Aorta (tissue), 5 donors: ENCODE results near the gene UNC93A. TPM values are rescaled to one million over a fixed set of nuclear protein-coding genes. Genes with fewer than 3 reads are reported as not detected.
A peak's percentile ranks its signal among the peaks of the same experiment; 100 is the strongest.
"Not testable (repeated sequence)": the region's sequence is repeated elsewhere in the genome, so short reads cannot be mapped to it uniquely, and the experiment has no call there.

Source experiments
- ATAC-seq: fragments of 200-7000 bp; cut with Tn5 transposase; one replicate; pipeline ENCODE4 v1.9.1; 2022; ENCODE audit warnings: moderate library complexity; ENCODE audit not compliant: low FRiP score
- DNase-seq, 2 donors: peaks; one replicate each; pipeline ENCODE4 v3.0.0-alpha.2; 2020
- H3K27ac ChIP-seq, 2 donors: one replicate each; pipeline ENCODE4 v1.5.1; 2013; ENCODE audit warnings: low read length in 2 of 2, mild to moderate bottlenecking in 2 of 2, moderate library complexity in 2 of 2, control low read depth in 1 of 2, inconsistent platforms in 1 of 2, low read depth in 1 of 2
- H3K27me3 ChIP-seq, 2 donors: one replicate each; pipeline ENCODE4 v1.6.1; 2013; ENCODE audit warnings: control low read depth in 1 of 2, low read length in 1 of 2, mild to moderate bottlenecking in 1 of 2, moderate library complexity in 1 of 2; ENCODE audit not compliant: insufficient read depth in 2 of 2, control insufficient read depth in 1 of 2
- H3K36me3 ChIP-seq, 2 donors: one replicate each; pipeline ENCODE4 v1.6.1; 2013; ENCODE audit warnings: control low read depth in 1 of 2, low read length in 1 of 2, mild to moderate bottlenecking in 1 of 2; ENCODE audit not compliant: insufficient read depth in 2 of 2, control insufficient read depth in 1 of 2
- H3K4me1 ChIP-seq, 2 donors: one replicate each; pipeline ENCODE4 v1.6.1; 2013; ENCODE audit warnings: low read length in 2 of 2, control low read depth in 1 of 2, mild to moderate bottlenecking in 1 of 2, moderate library complexity in 1 of 2; ENCODE audit not compliant: insufficient read depth in 2 of 2, control insufficient read depth in 1 of 2
- H3K4me3 ChIP-seq, 2 donors: one replicate each; pipeline ENCODE4 v1.5.1; 2013; ENCODE audit warnings: low read length in 2 of 2, control low read depth in 1 of 2, mild to moderate bottlenecking in 1 of 2
- H3K9me3 ChIP-seq: one replicate; pipeline ENCODE4 v1.6.1; 2013; ENCODE audit warnings: mild to moderate bottlenecking, low read length; ENCODE audit not compliant: control insufficient read depth
- WGBS, 2 donors: extraction: QIAGEN DNeasy Blood & Tissue Kit; methylation state at CpG; one replicate each; pipeline ENCODE4 v1.1.7; 2013; 5-methylcytosine and 5-hydroxymethylcytosine counted together
- intact Hi-C, 2 donors: fragments of 100-400 bp; cut with DNase I; formaldehyde crosslinking; loops; one replicate each; pipeline versions ENCODE4 v1.14.2 to v1.15.0; 2022
- polyA plus RNA-seq, 2 donors: library from polyadenylated mRNA; stranded (reverse); fragments of 200-250 nt; gene quantifications; one replicate each; pipeline ENCODE4 v1.2.3, GENCODE V29; 2013
- total RNA-seq, 2 donors: library from RNA; stranded (reverse); fragmentation: NEBNext Ultra II Directional; extraction: Animal tissue kit (Norgen Biotek cat#: 25700); gene quantifications; one replicate each; pipeline ENCODE4 v1.2.1, GENCODE V29; 2021
- donor health status: healthy with polysubstance abuse.
- donor health status: Bipolar disorder and iron deficiency.
- donor health status: DM: no; HTN: no; CAD: no.
- donor health status: DM: no; HTN: no; CAD: no.
- donor health status: DM: yes; HTN: yes; CAD: no.

UNC93A gene
- total and polyA plus RNA-seq, 4 donors: not detected

DNA sequence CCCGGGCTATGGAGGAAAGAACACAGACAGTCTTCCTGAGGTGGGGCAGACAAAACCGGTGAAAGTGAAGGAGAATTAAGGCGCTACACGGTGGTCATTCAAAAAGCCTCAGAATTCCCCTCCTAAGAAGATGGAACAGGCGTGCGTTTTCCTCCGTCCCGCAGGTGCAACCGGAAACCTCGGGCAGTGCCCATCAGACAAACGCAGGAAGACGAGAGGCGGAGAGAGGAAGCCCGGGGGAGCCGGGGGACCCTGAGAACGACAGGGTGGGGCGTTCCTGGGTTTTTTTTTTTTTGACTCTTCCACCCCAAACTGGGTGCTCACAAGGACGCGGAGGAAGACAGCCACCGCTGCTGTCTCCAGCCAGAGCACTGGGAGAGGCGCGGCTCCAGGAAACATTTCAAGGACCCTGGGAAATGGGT, 59.2 kb downstream of the UNC93A start:
- DNase-seq (no peak), ATAC-seq (no peak)
- no peaks in the 10 kb centered on the region for H3K4me1 ChIP-seq
- H3K27ac ChIP-seq: no peak overlapping the region
- H3K27me3 ChIP-seq: no peaks in the 10 kb centered on the region
- no peak overlapping the region for H3K4me3 ChIP-seq
- intact Hi-C loops: no loop called here
- peaks cover 2% of the 10 kb centered on the region for H3K9me3 ChIP-seq
- no peaks in the 10 kb centered on the region for H3K36me3 ChIP-seq
- 6 to 7% methylated on average over 22 of the region's 22 CpGs for WGBS, 2 donors

DNA sequence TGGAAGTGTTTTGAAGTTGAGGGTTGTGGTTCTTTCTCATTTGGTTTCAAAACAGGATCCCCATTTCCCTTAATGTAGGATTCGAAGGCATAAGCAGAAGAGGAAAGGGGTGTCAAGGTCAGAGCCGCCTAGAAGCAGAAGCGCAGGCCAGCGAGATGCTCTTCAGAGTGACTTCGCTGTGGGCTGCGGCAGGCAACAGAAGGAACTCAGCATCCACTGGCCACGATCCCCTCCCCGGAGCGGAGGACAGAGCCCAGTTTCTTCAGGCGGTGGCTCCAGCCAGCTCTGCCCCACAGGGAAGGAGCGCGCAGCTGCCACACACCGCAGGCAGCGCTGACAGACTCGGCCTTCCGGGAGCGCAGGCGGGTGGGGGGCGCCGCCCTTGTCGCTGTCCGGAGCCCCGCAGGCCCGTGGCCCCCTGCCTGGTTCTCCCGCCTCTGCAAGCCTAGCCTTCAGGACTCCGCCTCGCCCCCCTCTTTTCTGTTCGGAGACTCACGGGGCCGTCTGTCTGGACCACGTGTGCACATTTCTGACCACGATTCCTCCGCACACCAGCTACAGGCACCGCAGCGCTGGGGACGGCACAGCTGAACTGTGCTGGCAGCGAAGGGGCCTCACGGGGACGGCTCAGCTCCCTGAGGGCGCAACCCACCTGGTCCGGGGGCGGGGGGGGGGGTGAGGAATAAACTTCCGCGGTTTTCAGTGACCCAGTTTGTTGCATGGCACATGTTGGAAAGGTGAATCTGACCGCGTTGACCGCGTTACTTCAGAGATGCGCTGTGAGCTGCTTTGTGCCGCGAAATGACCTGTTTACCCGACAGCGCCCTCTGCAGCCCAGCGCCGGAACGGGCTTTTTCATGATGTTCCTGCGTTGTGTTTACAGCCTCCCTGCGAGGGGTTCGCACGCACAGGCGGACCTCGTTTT, 59.9 kb downstream of the UNC93A start:
- intact Hi-C loops: no loop called here
- Histone ChIP-seq H3K27ac (no peak overlapping the region), H3K27me3 (no peaks in the 10 kb centered on the region), H3K36me3 (no peaks in the 10 kb centered on the region), H3K4me1 (no peaks in the 10 kb centered on the region), H3K9me3 (peaks cover 2% of the 10 kb centered on the region), H3K4me3 (peak overlapping the region in 1 of 2 donors; percentile 16)
- WGBS, 2 donors: 1% methylated on average over 58 to 62 of the region's 62 CpGs
- peak; percentile 59 to 87 for DNase-seq
- ATAC-seq: peak; percentile 71

DNA sequence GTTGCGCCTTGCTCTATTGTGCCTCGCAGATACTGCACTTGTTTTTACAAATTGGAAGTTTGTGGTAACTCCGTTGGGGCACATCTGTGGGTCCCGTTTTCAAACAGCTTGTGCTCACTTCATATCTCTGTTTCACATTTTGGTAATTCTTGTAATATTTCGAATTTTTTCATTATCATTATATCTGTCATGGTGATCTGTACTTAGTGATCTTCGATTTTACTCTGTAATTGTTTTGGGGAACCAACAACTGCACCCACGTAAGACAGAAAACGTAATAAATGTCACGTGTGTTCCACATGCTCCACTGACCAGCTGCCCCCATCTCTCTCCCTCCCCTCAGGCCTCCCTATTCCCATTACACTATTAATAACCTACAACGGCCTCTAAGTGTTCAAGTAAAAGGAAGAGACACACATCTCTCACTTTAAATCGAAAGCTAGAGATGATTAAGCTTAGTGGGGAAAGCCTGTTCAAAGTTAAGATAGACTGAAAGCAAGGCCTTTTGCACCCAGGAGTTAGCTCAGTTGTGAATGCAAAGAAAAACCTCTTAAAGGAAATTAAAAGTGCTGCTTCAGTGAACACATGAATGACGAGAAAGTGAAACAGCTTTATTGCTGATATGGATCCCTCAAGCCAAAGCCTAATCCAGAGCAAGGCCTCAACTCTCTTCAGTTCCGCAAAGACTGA, 60.7 kb downstream of the UNC93A start:
- H3K4me1 ChIP-seq: no peaks in the 10 kb centered on the region
- intact Hi-C loops: no loop called here
- no peaks in the 10 kb centered on the region for H3K36me3 ChIP-seq
- 48 to 60% methylated on average over 13 of the region's 13 CpGs for WGBS, 2 donors
- peaks cover 2% of the 10 kb centered on the region for H3K9me3 ChIP-seq
- no peak for ATAC-seq
- no peak overlapping the region for H3K27ac ChIP-seq
- no peak overlapping the region for H3K4me3 ChIP-seq
- no peak for DNase-seq
- H3K27me3 ChIP-seq: no peaks in the 10 kb centered on the region

DNA sequence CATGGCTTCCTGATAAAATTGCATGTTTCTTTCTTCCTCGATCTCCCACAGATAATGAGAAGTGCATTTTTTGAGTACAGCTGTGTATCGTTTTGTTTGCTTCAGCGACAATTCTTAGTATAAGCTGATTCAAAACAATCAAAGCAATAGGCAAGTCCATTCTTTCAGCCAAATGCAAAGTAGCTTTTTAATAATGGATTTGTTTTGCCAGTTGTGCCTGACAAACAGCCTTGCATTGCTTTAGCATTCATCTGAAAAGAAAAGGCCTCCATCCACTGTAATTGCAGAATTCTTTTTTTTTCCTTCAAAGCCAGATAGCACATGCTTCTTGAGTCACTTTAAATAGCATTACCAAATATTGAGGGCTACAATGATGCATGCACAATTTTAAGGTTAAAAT, 65.8 kb downstream of the UNC93A start:
- Histone ChIP-seq H3K9me3 (peaks cover 2% of the 10 kb centered on the region), H3K27ac (no peak overlapping the region), H3K36me3 (no peaks in the 10 kb centered on the region), H3K27me3 (no peaks in the 10 kb centered on the region), H3K4me1 (no peaks in the 10 kb centered on the region), H3K4me3 (no peak overlapping the region)
- intact Hi-C loops: no loop called here
- DNase-seq: no peak
- WGBS, 2 donors: 82 to 89% methylated on average over 3 of the region's 3 CpGs
- no peak for ATAC-seq

DNA sequence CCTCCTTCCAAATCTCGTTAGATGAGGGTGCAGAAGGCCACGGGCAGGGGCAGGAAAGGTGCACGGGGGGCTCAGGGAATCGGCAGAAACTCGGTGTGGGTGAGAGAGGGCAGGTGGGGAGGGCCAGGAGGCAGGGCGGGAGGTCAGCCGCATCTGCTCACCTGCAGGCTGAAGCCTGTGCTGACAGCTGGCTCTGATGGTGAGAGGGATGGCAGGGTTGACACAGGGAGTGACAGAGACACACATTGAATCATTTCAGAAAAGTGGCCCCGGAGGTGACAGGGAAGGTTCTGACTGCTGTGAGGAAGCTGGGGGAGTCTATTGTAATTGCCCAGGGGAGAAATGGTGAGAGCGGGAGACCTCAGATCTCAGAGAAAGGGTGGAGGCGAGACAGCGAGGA, 67.3 kb downstream of the UNC93A start:
- intact Hi-C loops, H3K36me3 ChIP-seq, DNase-seq, H3K9me3 ChIP-seq, H3K27ac ChIP-seq, H3K4me3 ChIP-seq, H3K27me3 ChIP-seq, H3K4me1 ChIP-seq, ATAC-seq: not testable (repeated sequence)
- 51 to 69% methylated on average over 3 of the region's 11 CpGs for WGBS, 2 donors

DNA sequence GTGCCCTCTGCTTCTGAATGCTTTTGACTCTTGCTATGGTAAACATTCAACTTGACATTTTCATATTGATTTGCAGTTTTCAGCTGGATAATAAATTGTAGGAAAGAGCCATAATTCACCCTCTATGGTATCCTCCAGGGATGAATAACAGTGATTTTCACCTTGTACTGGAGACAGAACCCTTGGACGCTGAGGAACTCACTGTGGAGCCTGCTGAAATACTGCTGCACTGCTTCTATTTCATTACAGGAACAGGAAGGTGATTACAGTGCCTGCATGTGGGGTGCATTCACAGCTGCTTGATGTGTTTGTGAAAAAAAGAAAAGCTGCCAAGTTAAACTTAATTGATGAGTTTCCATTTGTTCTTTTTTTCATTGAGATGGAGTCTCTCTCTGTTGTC, 70.1 kb downstream of the UNC93A start:
- ATAC-seq, intact Hi-C loops, H3K36me3 ChIP-seq, DNase-seq, H3K27me3 ChIP-seq, H3K4me1 ChIP-seq, H3K9me3 ChIP-seq, H3K27ac ChIP-seq, H3K4me3 ChIP-seq: not testable (repeated sequence)
- WGBS, 2 donors: 40 to 67% methylated on average over 1 of the region's 1 CpG

Other genes with a start within 250 kb of the UNC93A start
- gene CCR6, start 168.2 kb upstream of the UNC93A start, total RNA-seq: under 1 TPM in 1 of 2 donors, not detected in 1; 0.54 TPM
- not detected for gene CCR6, start 168.2 kb upstream of the UNC93A start, polyA plus RNA-seq
- gene GPR31, start 133.3 kb upstream of the UNC93A start, total RNA-seq: not detected
- gene GPR31, start 133.3 kb upstream of the UNC93A start, polyA plus RNA-seq: not detected
- not detected for gene TTLL2, start 33.8 kb downstream of the UNC93A start, total RNA-seq
- gene TTLL2, start 33.8 kb downstream of the UNC93A start, polyA plus RNA-seq: not detected